Stimulated activated CD8-positive, alpha-beta memory T cell treated with anti-CD3 and anti-CD28 coated beads, Interleukin-7, amount 100 ng/mL, for 1 hour (primary cell): ENCODE data around the gene DQX1.
"Not testable (repeated sequence)": the region's sequence is repeated elsewhere in the genome, so short reads cannot be mapped to it uniquely, and the experiment has no call there.

ENCODE experiments used
- DNase-seq, 2 donors: peaks; one replicate each; pipeline ENCODE4 v3.0.0-alpha.2; 2020; ENCODE audit warnings: low read depth in 2 of 2

The DQX1 gene

DNA sequence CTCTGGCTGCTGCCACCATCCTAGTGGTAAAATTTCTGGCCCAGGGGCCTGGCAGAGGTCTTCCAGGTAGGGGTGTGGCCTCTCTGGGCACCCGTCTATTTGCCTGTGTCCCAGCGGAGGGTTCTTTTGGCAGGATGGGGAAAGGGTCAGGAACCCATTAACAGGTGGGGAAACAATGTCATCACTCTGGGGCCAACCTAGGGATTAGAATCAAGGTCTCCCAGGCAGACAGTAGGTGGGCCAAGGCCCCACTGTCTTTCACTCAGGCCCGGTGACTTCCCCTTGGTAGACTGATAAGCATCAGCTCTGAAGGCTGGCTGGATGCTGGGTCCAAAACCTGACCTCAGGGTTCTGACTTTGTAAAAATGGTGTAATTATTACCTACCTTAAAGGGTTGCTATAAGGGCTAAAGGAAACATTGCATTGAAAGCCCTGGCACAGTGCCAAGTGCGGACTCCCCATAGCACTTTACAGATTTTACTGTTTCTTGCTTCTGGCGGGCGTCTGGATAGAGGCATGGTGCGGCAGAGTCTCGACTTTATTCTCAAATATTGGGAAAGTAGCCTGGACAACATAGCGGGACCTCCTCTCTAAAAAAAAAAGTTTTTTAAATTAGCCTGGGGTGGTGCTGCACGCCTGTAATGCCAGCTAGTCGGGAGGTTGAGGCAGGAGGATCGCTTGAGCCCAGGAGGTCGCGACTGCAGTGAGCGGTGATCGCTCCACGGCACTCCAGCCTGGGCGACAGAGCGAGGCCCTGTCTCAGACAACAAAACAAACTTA is 28.8 kb downstream of the DQX1 start:
- no peak for DNase-seq

DNA sequence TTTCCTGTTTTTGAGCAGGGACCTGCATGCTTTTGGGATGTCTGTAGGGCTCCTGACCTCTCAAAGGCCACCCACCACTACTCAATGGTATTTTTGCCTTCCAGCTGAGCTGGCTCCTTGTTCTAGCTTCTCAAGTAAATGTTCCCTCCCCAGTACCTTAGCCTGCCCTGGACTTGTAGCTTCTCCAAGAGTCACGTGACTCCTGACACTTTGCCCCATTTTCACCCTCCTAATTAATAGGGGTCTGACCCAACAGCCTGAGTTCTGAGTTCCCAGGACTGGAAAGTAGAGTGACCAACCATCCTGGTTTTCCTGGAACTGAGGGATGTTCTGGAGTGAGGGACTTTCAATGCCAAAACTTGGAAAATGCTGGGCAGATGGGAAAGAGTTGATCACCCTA is 30.6 kb downstream of the DQX1 start:
- DNase-seq: no peak

DNA sequence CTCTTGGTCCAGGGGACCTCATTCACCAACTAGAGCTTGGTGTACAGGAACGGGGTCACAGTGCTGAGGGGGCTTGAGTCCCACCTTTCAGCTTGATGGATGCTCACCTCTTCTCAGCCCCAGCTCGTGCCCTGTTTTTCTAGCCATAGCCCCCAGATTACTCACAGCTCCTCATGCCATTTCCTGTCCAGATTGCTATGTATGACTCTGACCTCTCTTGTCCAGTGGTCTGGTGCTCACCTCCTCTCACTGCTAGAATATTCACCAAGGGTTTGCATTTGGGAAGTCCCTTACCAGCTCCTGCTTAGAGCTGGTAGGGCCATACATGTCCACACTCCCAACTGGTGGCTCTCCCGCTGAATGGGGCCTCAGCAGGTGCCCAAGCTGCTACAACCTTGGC is 32.5 kb downstream of the DQX1 start:
- no peak for DNase-seq

DNA sequence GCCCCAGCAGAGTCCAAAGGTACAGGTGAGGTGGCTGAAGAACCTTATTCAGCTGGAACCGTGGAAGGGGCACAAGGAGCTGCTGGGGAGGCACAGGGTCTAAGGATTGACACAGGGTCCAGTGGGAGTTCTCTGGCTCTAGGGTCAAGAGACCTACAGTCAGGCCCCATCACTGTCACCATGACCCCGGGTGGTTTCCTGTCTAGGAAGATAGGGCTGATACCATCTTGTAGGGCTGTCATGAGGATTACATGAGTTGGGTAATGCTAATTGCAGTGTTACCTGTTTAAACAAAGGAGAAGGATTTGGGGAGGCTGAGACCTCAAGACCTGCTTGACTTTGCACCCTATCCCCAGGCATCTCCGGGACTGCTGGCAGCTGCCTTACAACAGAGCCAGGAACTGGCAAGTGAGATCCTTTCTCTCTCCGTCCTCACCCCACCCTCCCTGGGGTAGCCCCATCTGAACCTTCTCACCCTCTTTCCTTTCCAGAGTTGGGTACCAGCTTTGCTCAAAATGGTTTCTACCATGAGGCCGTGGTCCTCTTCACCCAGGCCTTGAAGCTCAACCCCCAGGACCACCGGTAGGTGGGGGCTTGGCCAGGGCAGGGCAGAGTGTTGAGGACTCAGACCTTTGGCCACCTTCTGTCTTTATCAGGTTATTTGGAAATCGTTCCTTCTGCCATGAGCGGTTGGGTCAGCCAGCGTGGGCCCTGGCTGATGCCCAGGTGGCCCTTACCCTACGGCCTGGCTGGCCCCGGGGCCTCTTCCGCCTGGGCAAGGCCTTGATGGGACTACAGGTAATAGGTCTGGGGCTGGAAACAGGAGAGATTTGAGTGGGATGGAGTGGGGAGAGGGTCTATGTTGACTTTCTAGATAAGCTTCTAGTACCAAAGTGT is 34.1 kb downstream of the DQX1 start:
- DNase-seq: no peak

DNA sequence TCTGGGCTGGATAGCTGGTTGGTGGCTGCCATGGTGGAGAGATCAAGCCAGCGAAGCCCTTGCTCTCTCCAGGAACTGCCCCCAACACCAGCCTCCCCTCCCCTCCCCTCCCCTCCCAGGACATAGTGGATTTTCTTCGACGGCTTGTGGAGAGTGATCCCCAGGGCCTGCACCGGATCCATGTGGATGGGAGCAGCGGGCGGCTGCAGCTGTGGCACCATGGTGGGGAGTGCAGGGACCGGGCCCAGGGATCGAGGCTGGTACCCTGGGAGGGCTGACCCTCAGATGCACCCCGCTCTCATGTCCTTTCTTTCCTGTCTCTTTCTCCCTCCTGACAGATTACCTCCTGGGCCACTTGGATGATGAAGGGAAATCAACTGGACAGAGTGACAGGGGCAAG is 36.1 kb downstream of the DQX1 start:
- DNase-seq: no peak

DNA sequence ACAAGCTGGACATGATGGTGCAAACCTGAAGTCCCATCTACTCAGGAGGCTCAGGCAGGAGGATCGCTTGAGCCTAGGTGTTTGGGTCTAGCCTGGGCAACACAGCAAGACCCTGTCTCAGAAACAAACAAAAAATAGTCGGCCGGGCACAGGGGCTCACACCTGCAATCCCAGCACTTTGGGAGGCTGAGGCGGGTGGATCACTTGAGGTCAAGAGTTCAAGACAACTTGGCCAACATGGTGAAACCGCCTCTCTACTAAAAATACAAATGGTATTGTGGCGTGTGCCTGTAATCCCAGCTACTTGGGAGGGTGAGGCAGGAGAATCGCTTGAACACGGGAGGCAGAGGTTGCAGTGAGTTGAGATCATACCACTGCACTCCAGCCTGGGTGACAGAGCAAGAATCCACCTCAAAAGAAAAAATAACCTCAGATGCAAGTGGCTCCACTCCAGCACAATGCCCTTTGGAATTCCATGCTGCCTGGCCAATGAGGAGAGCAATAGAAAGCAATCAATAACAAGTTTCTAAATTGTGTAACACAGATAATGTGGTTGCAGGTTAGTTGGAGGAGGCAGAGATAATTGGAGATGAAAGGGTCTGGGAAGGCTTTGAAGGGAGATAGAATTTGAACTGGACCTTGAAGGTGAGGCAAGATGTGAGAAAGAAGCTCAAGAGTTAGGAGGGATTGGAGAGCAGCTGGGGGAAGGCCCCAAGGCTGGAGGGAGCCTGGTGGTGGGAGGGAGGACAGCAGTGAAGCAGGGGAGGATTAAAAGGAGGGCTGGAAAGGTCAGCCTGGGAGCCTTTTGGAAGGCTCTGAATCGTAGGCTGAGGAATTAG is 37.2 kb downstream of the DQX1 start:
- DNase-seq: no peak

DNA sequence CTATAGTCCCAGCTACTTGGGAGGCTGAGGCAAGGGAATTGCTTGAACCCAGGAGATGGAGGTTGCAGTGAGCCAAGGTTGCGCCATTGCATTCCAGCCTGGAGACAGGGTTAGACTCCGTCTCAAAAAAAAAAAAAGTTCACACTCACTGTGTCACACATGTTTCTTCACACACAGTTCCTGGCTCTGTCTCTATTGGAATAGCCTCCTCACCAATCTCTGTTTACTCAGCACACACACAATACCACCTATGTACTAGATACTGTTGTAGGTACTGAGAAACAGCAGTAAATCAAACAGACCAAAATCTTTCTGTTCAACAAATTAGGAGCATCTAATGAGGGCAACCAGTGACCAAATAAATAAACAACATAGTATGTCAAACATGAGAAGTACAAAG is 39.9 kb downstream of the DQX1 start:
- DNase-seq: no peak

DNA sequence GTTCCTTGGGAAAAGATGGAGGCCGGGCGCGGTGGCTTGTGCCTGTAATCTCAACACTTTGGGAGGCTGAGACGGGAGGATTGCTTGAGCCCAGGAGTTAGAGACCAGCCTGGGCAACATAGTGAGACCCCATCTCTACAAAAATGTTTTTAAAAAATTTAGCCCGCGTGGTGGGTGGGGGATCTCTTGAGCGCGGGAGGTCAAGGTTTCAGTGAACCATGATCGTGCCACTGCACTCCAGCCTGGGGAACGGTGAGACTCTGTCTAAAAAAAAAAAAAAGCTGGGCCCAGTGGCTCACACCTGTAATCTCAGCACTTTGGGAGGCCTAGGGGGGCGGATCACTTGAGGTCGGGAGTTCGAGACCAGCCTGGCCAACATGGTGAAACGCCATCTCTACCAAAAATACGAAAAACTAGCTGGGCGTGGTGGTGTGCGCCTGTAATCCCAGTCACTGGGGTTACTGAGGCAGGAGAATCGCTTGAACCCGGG is 42.3 kb downstream of the DQX1 start:
- DNase-seq: not testable (repeated sequence)

DNA sequence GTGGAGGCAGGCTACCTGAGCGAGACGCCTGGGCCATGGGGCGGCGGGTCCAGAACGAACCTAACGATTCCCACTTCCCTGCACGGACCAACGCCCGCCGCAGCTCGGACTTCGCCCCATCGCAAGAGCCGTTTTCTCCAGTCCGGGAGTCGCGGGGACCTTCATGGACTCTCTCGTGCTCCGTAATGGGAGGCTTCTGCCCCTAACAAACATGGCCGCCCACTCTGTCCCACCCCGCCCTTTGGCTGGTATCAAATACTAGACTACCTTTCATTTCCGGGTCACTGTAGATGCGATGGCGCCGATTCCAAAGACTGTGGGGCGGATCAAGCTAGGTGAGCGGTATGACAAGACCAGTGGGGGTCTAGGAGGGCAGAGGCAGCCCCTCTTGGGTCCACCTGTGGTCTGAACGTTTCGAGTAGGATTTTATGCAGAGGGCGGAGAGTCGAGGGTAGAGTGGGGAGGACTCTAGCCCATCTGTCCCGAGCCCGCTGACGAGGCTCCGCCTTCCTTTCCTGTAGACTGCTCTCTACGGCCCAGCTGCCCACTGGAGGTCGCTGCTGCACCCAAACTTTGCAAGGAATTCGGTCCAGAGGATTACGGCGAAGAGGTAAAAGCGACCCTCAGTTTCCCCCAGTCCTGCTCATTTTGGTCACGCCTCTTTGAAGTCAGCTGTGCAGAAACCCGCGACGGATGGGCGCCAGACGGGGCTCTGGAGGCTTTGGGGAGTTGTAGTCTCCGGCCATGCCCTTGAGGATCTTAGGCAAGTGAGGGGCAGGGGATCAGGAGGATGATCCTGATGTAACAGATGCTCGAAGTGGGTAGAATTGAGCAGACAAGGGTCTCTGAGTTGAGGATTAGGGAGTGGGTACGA is 43.0 kb downstream of the DQX1 start, which contains the start of the genes CCDC142 and TTC31:
TSS of gene CCDC142 (minus strand) at position 198 of the 874 bp plus-strand sequence. CDS start at position 37, 161 bp downstream.
TSS of gene TTC31 (plus strand) at position 281 of the 874 bp plus-strand sequence. CDS start at position 296, 15 bp downstream.
- peak; percentile 73 to 81 for DNase-seq

DNA sequence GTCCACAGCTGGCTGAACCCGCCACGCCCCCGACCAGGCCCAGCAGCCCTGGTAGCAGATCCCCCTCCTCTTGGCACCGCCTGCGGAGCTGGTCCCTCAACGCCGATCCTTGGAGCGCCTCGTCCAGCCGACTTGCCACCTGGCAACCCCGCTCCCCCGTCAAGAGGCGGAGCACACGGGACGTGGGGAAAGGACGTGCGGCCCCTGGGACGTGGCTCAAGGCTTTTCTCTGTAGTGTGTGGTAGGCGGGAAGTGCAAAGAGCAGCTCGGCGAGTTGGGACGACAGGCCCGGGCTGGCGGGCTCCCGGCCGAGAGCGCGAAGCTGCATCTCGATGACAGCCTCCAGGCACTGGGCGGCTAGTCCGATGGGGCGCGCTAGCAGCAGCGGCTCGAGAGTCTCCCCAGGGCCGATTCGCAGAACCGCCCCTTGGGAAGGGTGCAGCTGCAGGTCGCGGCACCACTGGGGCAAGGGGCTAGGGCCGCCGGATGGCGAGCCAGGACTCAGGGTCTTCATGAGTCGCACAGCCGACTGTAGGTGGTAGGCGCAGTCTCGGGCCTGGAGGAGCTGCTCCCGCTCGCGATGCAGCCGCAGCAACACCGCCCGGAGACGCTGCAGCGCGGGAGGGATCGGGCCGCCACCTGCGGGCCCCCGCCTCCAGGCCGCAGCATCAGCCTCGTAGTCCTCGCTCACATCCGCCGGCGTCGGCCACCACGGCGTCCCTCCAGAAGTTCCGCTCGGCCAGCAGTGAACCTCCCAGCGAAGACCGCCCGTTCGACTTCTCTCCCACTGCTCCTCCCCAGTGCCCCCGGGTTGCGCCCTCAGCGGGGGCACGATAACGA is 43.9 kb downstream of the DQX1 start:
- DNase-seq: no peak

DNA sequence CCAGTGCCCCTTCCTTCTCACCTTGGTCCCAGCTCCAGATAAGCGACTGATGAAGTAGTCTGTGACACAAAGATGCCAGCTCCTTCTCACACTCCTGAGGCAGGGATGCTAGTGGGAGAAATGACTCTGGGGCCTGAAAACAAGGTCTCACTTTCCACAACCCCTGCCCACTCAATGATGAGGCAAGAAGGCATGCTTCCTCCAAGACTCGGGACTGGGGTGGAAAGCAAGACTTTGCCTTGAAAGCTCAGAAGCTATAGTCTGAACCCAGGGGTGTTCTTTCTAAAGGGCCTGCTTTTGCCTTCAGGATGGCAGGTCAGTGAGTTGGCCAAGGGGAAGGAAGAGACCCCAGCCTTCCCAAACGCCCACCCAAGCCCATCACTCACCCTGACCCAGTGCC is 44.6 kb downstream of the DQX1 start:
- no peak for DNase-seq

DNA sequence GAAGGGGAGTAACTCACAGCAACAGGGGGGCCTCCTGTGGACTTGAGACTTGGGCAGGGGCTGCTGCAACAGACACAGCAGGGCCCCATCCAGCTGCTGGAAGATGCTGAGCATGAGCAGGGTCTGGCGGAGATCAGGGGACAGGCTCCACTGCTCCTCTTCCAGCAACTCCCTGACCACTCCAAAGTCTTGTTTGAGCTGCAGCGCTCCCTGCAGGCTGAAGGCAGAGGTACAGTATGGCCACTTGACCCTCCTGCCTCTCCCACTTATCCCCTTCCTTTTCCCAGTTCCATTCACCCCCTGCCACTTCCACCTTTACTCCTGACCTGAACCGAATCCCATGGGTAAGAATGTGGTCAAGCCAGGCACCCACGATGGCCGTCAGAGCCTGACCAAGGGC is 51.1 kb downstream of the DQX1 start:
- DNase-seq: no peak

DNA sequence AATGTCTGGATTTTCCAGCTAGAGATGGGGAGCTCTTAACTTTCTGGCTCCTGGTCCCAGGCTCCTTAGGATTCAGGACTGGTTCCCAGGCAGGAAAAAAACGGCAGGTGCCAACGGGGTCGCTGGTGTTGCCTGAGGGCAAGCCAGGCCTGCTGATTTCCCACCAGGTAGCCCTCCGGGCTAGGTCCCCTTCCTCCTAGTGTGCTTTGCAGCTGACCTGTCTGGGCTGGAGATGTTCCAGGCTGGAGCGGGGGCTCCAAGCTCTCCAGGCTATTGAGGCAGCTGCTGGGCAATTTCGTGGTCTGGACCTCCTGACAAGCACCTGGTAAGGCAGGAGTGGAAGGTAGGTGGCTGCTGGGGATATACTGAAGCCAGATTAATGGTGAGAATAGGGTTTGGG is 51.5 kb downstream of the DQX1 start:
- DNase-seq: no peak

DNA sequence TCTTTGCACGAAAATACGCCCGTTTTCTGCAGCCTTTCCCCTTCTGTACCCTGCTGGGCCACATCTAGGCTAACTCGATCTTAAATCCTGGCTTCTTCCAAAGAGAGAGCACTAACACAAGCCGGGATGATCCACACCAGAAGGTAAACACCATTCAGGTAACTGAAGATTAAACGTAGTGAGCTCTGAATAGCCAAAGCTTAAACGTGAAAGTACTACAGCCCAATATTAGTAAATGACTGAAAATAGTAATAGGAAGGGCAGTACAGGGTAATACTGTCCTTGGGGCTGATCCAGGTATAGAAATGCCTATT is 53.1 kb downstream of the DQX1 start:
- DNase-seq: no peak

DNA sequence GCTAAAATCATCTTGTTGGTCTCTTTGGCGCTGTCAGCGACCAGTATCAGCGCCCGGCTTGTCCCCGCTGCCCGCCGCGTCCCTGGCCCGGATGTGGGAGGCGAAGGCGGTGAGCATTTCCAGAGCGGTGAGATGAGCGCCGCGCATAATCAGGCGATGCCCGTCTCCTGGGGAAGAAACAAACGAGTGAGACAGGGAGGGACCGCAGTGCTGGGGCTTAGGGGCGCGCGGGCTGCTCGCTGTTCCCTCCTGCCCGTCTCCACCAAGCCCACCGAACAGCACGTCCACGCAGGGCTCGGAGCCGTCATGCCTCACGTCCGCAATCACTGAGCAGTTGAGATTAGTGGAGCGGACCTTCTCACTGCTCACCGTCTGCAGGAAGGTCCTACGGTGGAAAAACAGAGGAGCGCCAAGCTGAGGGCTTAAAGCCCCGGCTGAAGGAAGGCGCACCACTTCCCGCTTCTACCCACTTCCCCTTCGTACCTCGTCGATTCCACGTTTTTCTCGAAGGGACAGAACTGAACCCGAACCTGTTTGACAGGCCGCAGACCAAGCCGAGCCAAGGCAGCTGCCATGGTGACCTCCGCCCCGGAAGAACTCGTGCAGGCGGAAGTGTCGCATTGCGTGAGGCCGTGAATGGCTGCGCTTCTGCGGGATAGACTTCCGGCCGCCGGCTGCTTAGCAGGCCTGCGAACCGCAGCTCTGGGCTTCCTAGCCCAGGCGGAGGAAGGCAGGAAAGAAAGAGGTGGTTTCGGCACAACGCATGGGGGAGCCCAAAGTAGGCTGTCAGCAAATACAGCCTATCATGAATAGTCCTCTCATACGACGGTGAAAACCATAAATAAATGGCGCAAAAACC is 53.7 kb downstream of the DQX1 start, which contains the start of gene MRPL53:
TSS of gene MRPL53 (minus strand) at position 595 of the 859 bp plus-strand sequence. CDS start at position 575, 20 bp downstream.
- DNase-seq: peak; percentile 88 to 96

DNA sequence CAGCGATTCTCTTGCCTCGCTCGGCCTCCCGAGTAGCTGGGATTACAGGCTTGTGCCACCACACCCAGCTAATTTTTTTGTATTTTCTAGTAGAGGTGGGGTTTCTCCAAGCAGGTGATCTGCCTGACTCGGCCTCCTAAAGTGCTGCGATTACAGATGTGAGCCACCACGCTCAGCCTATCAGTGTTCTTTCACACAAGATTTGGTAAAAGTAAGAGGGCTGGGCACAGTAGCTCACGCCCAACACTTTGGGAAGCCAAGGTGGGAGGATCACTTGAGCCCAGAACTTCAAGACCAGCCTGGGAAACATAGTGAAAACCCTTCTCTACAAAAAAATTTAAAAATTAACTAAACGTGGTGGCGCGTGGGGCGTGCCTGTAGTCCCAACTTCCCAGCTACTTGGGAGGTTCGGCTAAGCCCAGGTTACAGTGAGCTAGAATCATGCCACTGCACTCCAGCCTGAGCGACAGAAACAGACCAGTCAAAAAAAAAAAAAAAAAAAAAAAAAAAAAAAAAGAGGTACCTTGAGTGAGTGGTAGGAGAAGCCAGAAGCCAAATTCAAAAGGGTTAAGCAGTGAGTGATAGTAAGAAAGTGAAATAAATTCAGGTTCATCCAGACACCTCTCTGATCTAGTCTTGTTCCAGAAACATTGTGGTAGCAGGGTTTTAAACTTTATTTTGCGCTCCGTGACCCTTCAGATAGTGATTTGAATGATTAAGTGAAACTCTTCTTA is 54.5 kb downstream of the DQX1 start:
- DNase-seq: no peak

DNA sequence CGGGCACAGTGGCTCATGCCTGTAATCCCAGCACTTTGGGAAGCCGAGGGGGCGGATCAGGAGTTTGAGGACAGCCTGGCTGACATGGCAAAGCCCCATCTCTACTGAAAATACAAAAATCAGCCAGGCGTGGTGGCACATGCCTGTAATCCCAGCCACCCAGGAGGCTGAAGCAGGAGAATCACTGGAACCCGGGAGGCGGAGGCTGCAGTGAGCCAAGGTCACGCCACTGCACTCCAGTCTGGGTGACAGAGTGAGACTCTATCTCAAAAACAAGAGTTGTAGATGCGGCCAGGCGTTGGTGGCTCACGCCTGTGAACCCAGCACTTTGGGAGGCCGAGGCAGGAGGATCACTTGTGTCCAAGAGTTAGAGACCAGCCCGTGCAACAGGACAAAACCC is 55.3 kb downstream of the DQX1 start:
- DNase-seq: not testable (repeated sequence)
